Measurements from ENCODE around the gene IGDCC3. TPM values are rescaled to one million over a fixed set of nuclear protein-coding genes. Genes with fewer than 3 reads are reported as not detected.

The IGDCC3 gene
- polyA plus RNA-seq, 1 donor (not counting 4 experiments of a cell fraction or from before 2014, with no cell fraction given) = not detected

- H3K79me2 ChIP-seq (ENCODE audit: control insufficient read depth, insufficient read depth, low read length) = no peaks in the 10 kb centered on the region
- H3K4me3 ChIP-seq (ENCODE audit: control insufficient read depth in 2 of 3, extremely low read depth in 1 of 3, insufficient read depth in 2 of 3, low read depth in 1 of 3, low read length in 3 of 3) = no peak overlapping the region
- DNase-seq (ENCODE audit: low read depth, low spot score) (no peak), FAIRE-seq (no peak)
- peaks cover 9% of the 10 kb centered on the region for H3K4me1 ChIP-seq (ENCODE audit: control insufficient read depth, extremely low read depth, insufficient read depth, low read length)
- dilution Hi-C loops (cut with MboI; ENCODE audit: extremely low pct_ligation_motif_present, low sequenced_read_pairs) = no loop called here
- H3K27me3 ChIP-seq (ENCODE audit: control insufficient read depth, extremely low read depth, insufficient read depth, low read length) = peaks cover 40% of the 10 kb centered on the region
- H4K20me1 ChIP-seq (ENCODE audit: control insufficient read depth, extremely low read depth, insufficient read depth, low read length) = no peaks in the 10 kb centered on the region
- H3K9me3 ChIP-seq (ENCODE audit: control insufficient read depth, low read depth, low read length) = no peaks in the 10 kb centered on the region
- H3K9ac ChIP-seq (ENCODE audit: control insufficient read depth, extremely low read depth, insufficient read depth, low read length) = no peak overlapping the region
- no peaks in the 10 kb centered on the region for H3K9me1 ChIP-seq (ENCODE audit: control insufficient read depth, extremely low read depth, insufficient read depth, low read length)
- no peak overlapping the region for H3K4me2 ChIP-seq (ENCODE audit: control insufficient read depth, extremely low read depth, insufficient read depth, low read depth, low read length)
- no peak overlapping the region for H2AFZ ChIP-seq (ENCODE audit: control insufficient read depth, low read length)
- TF ChIP-seq CTCF (optimal IDR thresholded peaks at IDR 0.05 in 1 of 3, IDR thresholded peaks at IDR 0.05 in 1 of 3, conservative IDR thresholded peaks at IDR 0.05 in 1 of 3; ENCODE audit: extremely low read depth in 1 of 3, insufficient read depth in 2 of 3, low read length in 3 of 3) (no peak), EZH2 (IDR thresholded peaks at IDR 0.05; ENCODE audit: low read length) (no peak)
- no peaks in the 10 kb centered on the region for H3K36me3 ChIP-seq (ENCODE audit: control insufficient read depth in 2 of 2, extremely low read depth in 1 of 2, insufficient read depth in 2 of 2, low read length in 2 of 2)
- no peak overlapping the region for H3K27ac ChIP-seq (ENCODE audit: control insufficient read depth, insufficient read depth, low read length)
Observed at GRCh38 chr15:65424683-65425082, 46.9 kb upstream of the IGDCC3 start.

GRCh38 chr15:65423976-65424679 lies 46.3 kb upstream of the IGDCC3 start:
- Histone ChIP-seq H3K4me3 (ENCODE audit: control insufficient read depth in 2 of 3, extremely low read depth in 1 of 3, insufficient read depth in 2 of 3, low read depth in 1 of 3, low read length in 3 of 3) (no peak overlapping the region), H3K27me3 (ENCODE audit: control insufficient read depth, extremely low read depth, insufficient read depth, low read length) (peaks cover 43% of the 10 kb centered on the region), H3K36me3 (ENCODE audit: control insufficient read depth in 2 of 2, extremely low read depth in 1 of 2, insufficient read depth in 2 of 2, low read length in 2 of 2) (no peaks in the 10 kb centered on the region), H3K4me2 (ENCODE audit: control insufficient read depth, extremely low read depth, insufficient read depth, low read depth, low read length) (no peak overlapping the region), H3K4me1 (ENCODE audit: control insufficient read depth, extremely low read depth, insufficient read depth, low read length) (peaks cover 9% of the 10 kb centered on the region), H3K9me1 (ENCODE audit: control insufficient read depth, extremely low read depth, insufficient read depth, low read length) (no peaks in the 10 kb centered on the region), H3K79me2 (ENCODE audit: control insufficient read depth, insufficient read depth, low read length) (no peaks in the 10 kb centered on the region), H3K9me3 (ENCODE audit: control insufficient read depth, low read depth, low read length) (no peaks in the 10 kb centered on the region), H3K9ac (ENCODE audit: control insufficient read depth, extremely low read depth, insufficient read depth, low read length) (no peak overlapping the region), H2AFZ (ENCODE audit: control insufficient read depth, low read length) (no peak overlapping the region), H4K20me1 (ENCODE audit: control insufficient read depth, extremely low read depth, insufficient read depth, low read length) (no peaks in the 10 kb centered on the region), H3K27ac (ENCODE audit: control insufficient read depth, insufficient read depth, low read length) (no peak overlapping the region)
- dilution Hi-C loops (cut with MboI; ENCODE audit: extremely low pct_ligation_motif_present, low sequenced_read_pairs) = no loop called here
- TF ChIP-seq CTCF (optimal IDR thresholded peaks at IDR 0.05 in 1 of 3, IDR thresholded peaks at IDR 0.05 in 1 of 3, conservative IDR thresholded peaks at IDR 0.05 in 1 of 3; ENCODE audit: extremely low read depth in 1 of 3, insufficient read depth in 2 of 3, low read length in 3 of 3) (no peak), EZH2 (IDR thresholded peaks at IDR 0.05; ENCODE audit: low read length) (no peak)
- FAIRE-seq = peak; percentile 36
- DNase-seq (ENCODE audit: low read depth, low spot score) = no peak

Data from keratinocyte (primary cell).